GM03348 (cell line): ENCODE data around the gene PCMTD2.

Experiments used
- DNase-seq: peaks from one replicate; pipeline ENCODE4 v3.0.0; 2012; ENCODE audit warnings: low spot score

Gene PCMTD2

GRCh38 chr20:64238851-64239387 is 16.6 kb upstream of the PCMTD2 start:
- no peak for DNase-seq

- no peak for DNase-seq
Observed at GRCh38 chr20:64239449-64240242, 15.9 kb upstream of the PCMTD2 start.

GRCh38 chr20:64240243-64241015 is 15.1 kb upstream of the PCMTD2 start:
- no peak for DNase-seq

- no peak for DNase-seq
Observed at GRCh38 chr20:64241061-64241460, 14.5 kb upstream of the PCMTD2 start.

GRCh38 chr20:64242003-64242796 is 13.3 kb upstream of the PCMTD2 start:
- DNase-seq: no peak

GRCh38 chr20:64242797-64243475 is 12.6 kb upstream of the PCMTD2 start:
- DNase-seq: no peak

GRCh38 chr20:64244281-64244805 is 11.2 kb upstream of the PCMTD2 start:
- DNase-seq: no peak

- no peak for DNase-seq
Observed at GRCh38 chr20:64244870-64245603, 10.5 kb upstream of the PCMTD2 start.

GRCh38 chr20:64245746-64246595 is 9.6 kb upstream of the PCMTD2 start:
- no peak for DNase-seq

- no peak for DNase-seq
Observed at GRCh38 chr20:64246616-64247306, 8.8 kb upstream of the PCMTD2 start.

- no peak for DNase-seq
Observed at GRCh38 chr20:64247307-64247618, 8.3 kb upstream of the PCMTD2 start.

- DNase-seq: no peak
Observed at GRCh38 chr20:64247970-64248841, 7.3 kb upstream of the PCMTD2 start.

- no peak for DNase-seq
Observed at GRCh38 chr20:64250027-64250426, 5.5 kb upstream of the PCMTD2 start.

- no peak for DNase-seq
Observed at GRCh38 chr20:64253000-64253383, 2.6 kb upstream of the PCMTD2 start.

- no peak for DNase-seq
Observed at GRCh38 chr20:64253443-64253842, 2.1 kb upstream of the PCMTD2 start.

- DNase-seq: no peak
Observed at GRCh38 chr20:64254156-64254555, 1.4 kb upstream of the PCMTD2 start.

GRCh38 chr20:64254571-64255360 is 782 bp upstream of the PCMTD2 start:
- no peak for DNase-seq
